Prostate gland (tissue), 2 donors: ENCODE data around the gene RWDD3.

Source experiments
- CTCF ChIP-seq, 4 experiments: fragments of 200-600 bp in 2 of 4; fragments of 450-650 bp in 2 of 4; sonication (generic) in 2 of 4; IDR thresholded peaks; 1 replicate in 3 of 4; 2 replicates in 1 of 4; pipeline ENCODE4 v1.5.1; 2016 to 2019; ENCODE audit warnings: antibody characterized with exemption in 4 of 4, mild to moderate bottlenecking in 2 of 4, moderate library complexity in 2 of 4
- POLR2A ChIP-seq: fragments of 450-650 bp; IDR thresholded peaks from one replicate; pipeline ENCODE4 v1.6.1; 2016; ENCODE audit warnings: antibody characterized with exemption, mild to moderate bottlenecking

GRCh38 chr1:95287081-95287480, 53.1 kb downstream of the RWDD3 start:
- TF ChIP-seq CTCF (IDR thresholded peaks at IDR 0.05) (no peak), POLR2A (no peak)
